ENCODE data around the gene ALDH3B1. TPM values are rescaled to one million over a fixed set of nuclear protein-coding genes. Genes with fewer than 3 reads are reported as not detected.

The ALDH3B1 gene
- total RNA-seq, 8 experiments from 2014 or later: 0.71 to 23.1 (median 3.4) TPM

DNA sequence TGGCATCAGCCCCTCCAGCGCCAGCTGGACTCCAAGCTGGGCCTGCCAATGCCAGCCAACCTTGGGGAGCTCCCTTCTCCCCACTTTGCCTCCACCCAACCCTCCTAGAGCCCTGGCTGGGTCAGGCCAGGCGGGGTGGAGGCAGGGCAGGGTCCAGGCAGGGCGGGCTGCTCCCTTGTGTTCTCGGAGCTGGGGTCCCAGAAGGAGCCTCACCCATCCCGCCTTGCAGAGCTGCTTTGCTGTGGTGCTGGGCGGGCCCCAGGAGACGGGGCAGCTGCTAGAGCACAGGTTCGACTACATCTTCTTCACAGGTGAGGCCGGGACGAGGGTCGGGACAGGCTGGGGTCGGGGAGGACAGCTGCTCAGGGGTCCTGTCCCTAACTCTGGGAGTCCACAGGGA lies 9.4 kb downstream of the ALDH3B1 start:
- no peak for ATAC-seq (replicated peaks in 6 of 8)
- peaks cover 19 to 29% of the 10 kb centered on the region in 2 donors for H3K4me1 ChIP-seq (replicated peaks in 1 of 2)
- H3K27ac ChIP-seq: no peak overlapping the region
- WGBS, 10 experiments: 78 to 80% methylated on average over 1 to 4 of the region's 12 CpGs; no CpG with 5 or more reads in 8 of the 10 experiments
- in situ Hi-C loops (cut with MboI; ENCODE audit: low pct_unique_long_range_greater_than_20kb in 2 of 9, low sequenced_read_pairs in 9 of 9, unreplicated experiment in 9 of 9): no loop called here
- H3K4me3 ChIP-seq: no peak overlapping the region

DNA sequence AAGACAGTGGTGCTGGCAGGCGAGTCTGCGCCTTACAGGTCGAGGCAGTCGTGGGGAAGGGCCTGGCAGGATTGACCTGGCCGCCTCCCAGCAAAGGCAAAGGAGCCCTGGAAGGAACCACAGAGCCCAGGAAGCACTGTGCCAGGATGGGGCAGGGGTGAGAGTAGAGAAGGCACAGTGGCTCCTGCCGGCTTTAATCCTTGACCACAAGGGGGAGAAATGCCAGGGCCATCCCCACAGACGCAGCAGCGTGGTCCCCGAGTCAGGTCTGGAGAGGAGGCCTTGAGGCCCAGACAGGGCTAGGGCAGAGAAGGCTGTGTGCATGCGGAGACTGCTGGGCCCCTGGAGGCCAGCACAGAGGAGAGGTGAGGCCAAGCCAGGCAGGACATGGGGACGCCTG lies 10.4 kb downstream of the ALDH3B1 start:
- Histone ChIP-seq H3K4me3 (no peak overlapping the region), H3K4me1 (replicated peaks in 1 of 2) (peaks cover 19 to 29% of the 10 kb centered on the region in 2 donors), H3K27ac (no peak overlapping the region)
- ATAC-seq (replicated peaks in 6 of 8): peak in 7 of 8 experiments; percentile 22 to 62 (median 47)
- WGBS, 10 experiments: 55 to 80% (median 68%) methylated on average over 1 to 9 of the region's 11 CpGs; no CpG with 5 or more reads in 4 of the 10 experiments
- in situ Hi-C loops (cut with MboI; ENCODE audit: low pct_unique_long_range_greater_than_20kb in 2 of 9, low sequenced_read_pairs in 9 of 9, unreplicated experiment in 9 of 9): no loop called here

DNA sequence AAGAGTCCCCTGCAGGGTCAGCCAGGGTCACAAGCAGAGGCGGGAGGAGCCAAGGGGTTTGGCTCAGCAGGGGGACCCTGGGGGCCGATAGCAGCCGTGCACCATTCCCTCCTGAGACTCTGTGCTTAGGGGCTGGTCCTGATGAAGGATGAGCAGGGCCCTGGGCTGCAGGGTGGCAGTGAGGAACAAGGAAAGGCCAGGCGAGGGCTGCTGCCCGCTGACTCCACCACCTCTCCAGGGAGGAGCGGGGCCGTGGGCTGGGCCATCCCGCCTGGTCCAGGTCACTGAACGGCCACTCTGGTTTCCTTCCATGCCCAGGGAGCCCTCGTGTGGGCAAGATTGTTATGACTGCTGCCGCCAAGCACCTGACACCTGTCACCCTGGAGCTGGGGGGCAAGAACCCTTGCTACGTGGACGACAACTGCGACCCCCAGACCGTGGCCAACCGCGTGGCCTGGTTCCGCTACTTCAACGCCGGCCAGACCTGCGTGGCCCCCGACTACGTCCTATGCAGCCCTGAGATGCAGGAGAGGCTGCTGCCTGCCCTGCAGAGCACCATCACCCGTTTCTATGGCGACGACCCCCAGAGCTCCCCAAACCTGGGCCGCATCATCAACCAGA lies 11.2 kb downstream of the ALDH3B1 start:
- Histone ChIP-seq H3K4me3 (no peak overlapping the region), H3K27ac (peak overlapping the region in 1 of 2 donors; percentile 52), H3K4me1 (replicated peaks in 1 of 2) (peaks cover 19 to 29% of the 10 kb centered on the region in 2 donors)
- peak in 7 of 8 experiments; percentile 5 to 60 (median 43) for ATAC-seq (replicated peaks in 6 of 8)
- in situ Hi-C loops (cut with MboI; ENCODE audit: low pct_unique_long_range_greater_than_20kb in 2 of 9, low sequenced_read_pairs in 9 of 9, unreplicated experiment in 9 of 9): no loop called here
- 33 to 100% (median 80%) methylated on average over 1 to 11 of the region's 27 CpGs; no CpG with 5 or more reads in 5 of the 10 experiments for WGBS, 10 experiments

DNA sequence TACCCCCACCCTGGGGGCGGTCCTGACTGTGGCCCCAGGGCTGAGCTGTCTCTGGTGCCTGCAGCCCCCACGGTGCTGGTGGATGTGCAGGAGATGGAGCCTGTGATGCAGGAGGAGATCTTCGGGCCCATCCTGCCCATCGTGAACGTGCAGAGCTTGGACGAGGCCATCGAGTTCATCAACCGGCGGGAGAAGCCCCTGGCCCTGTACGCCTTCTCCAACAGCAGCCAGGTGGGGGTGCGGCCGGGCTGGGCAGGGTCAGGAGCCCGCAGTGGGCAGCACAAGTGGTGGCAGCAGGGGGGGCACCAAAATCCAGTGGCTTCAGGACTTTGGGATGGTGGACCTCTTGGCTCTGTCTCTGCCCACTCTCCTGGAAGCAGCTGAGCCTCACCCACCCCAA lies 12.4 kb downstream of the ALDH3B1 start:
- H3K27ac ChIP-seq: no peak overlapping the region
- no peak overlapping the region for H3K4me3 ChIP-seq
- peaks cover 13 to 17% of the 10 kb centered on the region in 2 donors for H3K4me1 ChIP-seq (replicated peaks in 1 of 2)
- no peak for ATAC-seq (replicated peaks in 6 of 8)
- in situ Hi-C loops (cut with MboI; ENCODE audit: low pct_unique_long_range_greater_than_20kb in 2 of 9, low sequenced_read_pairs in 9 of 9, unreplicated experiment in 9 of 9): no loop called here
- WGBS, 10 experiments: 79% methylated on average over 4 of the region's 13 CpGs; no CpG with 5 or more reads in 9 of the 10 experiments

DNA sequence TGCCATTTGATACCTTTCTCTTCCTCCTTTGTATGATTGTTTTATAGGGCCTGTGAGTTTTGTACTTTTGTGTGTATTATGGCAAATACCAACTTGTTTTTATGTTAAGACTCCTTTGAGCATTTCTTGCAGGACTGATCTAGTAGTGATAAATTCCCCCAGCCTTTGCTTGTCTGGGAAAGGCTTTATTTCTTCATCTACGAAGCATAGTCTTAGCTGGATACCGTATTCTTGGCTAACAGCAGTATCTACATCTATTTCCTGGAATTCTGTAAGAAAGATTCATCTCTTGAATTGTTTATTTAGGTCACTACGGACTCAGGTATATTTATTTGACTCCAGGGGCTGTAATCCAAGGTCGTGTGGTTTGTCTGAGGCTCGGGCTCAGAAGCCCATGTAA lies 14.4 kb downstream of the ALDH3B1 start:
- no peak for ATAC-seq (replicated peaks in 6 of 8)
- 79 to 100% (median 94%) methylated on average over 2 to 3 of the region's 5 CpGs; no CpG with 5 or more reads in 2 of the 10 experiments for WGBS, 10 experiments
- in situ Hi-C loops (cut with MboI; ENCODE audit: low pct_unique_long_range_greater_than_20kb in 2 of 9, low sequenced_read_pairs in 9 of 9, unreplicated experiment in 9 of 9): no loop called here
- no peak overlapping the region for H3K4me3 ChIP-seq
- H3K4me1 ChIP-seq (replicated peaks in 1 of 2): peaks cover 17 to 19% of the 10 kb centered on the region in 2 donors
- H3K27ac ChIP-seq: no peak overlapping the region

DNA sequence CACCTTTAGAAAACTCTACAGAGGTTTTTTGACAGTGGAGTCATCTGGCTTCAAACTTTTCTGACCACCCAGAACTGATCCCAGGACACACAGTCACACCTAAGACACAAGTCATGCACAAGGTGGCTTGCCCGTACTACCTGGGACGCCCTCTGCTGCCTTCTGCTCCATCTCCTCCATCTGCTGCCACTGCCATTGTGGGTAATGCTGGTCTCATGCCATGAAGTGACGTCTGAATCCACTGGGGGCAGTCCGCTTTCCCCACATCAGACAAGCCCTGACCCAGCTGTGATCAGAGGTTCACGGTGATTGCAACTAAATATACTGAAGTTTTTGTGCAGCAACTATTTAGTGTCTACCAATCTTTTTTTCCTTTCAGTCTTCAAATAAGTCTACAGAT lies 14.9 kb downstream of the ALDH3B1 start:
- ATAC-seq (replicated peaks in 6 of 8): peak in 1 of 8 experiments; percentile 8
- no peak overlapping the region for H3K4me3 ChIP-seq
- H3K27ac ChIP-seq: no peak overlapping the region
- in situ Hi-C loops (cut with MboI; ENCODE audit: low pct_unique_long_range_greater_than_20kb in 2 of 9, low sequenced_read_pairs in 9 of 9, unreplicated experiment in 9 of 9): no loop called here
- 80 to 100% (median 94%) methylated on average over 1 to 5 of the region's 5 CpGs; no CpG with 5 or more reads in 3 of the 10 experiments for WGBS, 10 experiments
- H3K4me1 ChIP-seq (replicated peaks in 1 of 2): peaks cover 20 to 22% of the 10 kb centered on the region in 2 donors

DNA sequence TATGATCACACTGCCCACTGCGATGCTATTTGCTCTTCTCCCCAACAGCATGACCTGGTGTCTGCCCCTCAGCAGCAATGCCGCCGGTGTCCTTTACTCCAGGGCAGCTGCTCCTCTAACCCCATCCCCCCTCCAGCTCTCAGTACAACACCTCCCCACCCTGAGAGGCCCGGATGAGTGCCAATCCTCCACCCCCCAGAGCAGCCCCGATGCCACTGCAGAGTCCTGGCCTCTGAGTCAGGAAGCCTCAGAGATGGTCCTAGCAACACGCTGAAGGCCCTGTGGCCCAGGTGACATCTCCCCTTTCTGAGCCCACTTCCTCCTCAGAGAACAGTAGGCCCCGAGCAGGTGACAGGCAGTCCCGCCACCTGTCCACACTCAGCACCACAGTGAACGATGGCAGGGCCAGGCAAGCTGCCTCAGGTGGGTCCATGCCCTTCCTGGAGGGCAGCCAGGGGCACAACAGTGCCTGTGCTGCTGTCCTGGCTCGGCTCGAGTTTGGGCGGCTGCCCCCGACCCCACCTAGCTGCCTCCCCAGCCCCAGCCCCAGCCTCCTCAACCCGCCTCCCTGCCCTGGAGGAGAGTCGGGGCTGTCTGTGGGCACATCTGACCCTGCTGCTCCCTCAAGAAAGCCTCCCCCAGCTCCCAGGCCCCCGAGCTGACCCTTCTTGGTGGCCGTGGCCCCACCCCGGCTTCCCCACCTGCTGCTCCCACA lies 16.4 kb downstream of the ALDH3B1 start:
- no peak for ATAC-seq (replicated peaks in 6 of 8)
- H3K27ac ChIP-seq: no peak overlapping the region
- in situ Hi-C loops (cut with MboI; ENCODE audit: low pct_unique_long_range_greater_than_20kb in 2 of 9, low sequenced_read_pairs in 9 of 9, unreplicated experiment in 9 of 9): no loop called here
- H3K4me1 ChIP-seq (replicated peaks in 1 of 2): peaks cover 13 to 16% of the 10 kb centered on the region in 2 donors
- WGBS, 10 experiments: no CpG with 5 or more reads among the region's 18 CpGs
- no peak overlapping the region for H3K4me3 ChIP-seq

DNA sequence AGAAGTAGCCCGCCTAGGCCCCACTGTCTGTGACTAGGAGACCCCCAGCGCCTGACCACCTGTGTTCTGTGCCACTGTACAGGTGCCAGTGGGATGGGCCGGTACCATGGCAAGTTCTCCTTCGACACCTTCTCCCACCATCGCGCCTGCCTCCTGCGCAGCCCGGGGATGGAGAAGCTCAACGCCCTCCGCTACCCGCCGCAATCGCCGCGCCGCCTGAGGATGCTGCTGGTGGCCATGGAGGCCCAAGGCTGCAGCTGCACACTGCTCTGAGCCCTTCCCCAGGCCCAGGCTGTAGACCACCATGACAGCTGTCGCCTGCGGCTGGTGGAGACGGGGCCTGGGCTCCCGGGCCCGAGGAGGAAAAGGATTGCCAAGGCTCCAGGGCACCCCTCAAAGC lies 17.5 kb downstream of the ALDH3B1 start:
- no peak overlapping the region for H3K27ac ChIP-seq
- H3K4me1 ChIP-seq (replicated peaks in 1 of 2): peaks cover 14 to 19% of the 10 kb centered on the region in 2 donors
- no peak overlapping the region for H3K4me3 ChIP-seq
- in situ Hi-C loops (cut with MboI; ENCODE audit: low pct_unique_long_range_greater_than_20kb in 2 of 9, low sequenced_read_pairs in 9 of 9, unreplicated experiment in 9 of 9): no loop called here
- 85 to 100% (median 98%) methylated on average over 1 to 17 of the region's 21 CpGs; no CpG with 5 or more reads in 5 of the 10 experiments for WGBS, 10 experiments
- ATAC-seq (replicated peaks in 6 of 8): no peak

DNA sequence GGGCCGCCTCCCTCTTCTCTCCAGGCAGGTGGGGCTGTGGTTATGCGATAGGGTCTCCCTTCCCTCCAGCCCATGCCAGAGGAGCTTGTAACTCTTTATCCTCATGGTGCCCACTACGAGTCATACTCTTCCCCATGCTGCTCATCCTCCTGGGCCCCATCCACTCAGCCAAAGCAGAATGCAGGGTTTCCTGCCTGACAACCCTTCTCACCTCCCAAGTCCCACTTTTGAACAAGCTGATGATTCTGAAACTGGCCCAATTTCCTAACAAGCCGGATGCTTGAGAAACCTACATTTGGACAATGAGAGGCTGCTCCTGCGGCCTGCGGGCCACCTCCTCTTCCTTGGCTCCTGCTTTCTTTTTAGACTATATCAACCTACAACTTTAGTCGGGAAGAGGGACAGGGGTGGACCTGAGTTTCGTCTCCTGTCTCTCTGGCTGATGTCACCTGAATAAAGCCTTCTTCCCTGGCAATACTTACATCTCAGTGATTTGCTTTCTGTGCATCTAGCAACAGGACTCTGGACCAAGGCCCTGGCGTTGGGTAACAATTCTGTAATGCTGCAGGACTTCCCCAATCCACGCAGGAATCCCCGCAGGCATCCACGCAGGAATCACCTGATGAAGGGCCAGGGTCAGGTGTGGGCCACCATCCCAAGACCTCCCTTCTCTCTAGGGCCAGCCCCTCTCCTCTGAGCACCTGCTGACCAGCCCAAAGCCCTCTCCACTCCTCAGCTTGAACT lies 18.8 kb downstream of the ALDH3B1 start:
- Histone ChIP-seq H3K27ac (no peak overlapping the region), H3K4me3 (peak overlapping the region in 3 of 5 donors; percentile 60 to 95 (median 85)), H3K4me1 (replicated peaks in 1 of 2) (peaks cover 14 to 19% of the 10 kb centered on the region in 2 donors)
- 38 to 100% (median 85%) methylated on average over 1 to 6 of the region's 12 CpGs; no CpG with 5 or more reads in 3 of the 10 experiments for WGBS, 10 experiments
- in situ Hi-C loops (cut with MboI; ENCODE audit: low pct_unique_long_range_greater_than_20kb in 2 of 9, low sequenced_read_pairs in 9 of 9, unreplicated experiment in 9 of 9): no loop called here
- no peak for ATAC-seq (replicated peaks in 6 of 8)

DNA sequence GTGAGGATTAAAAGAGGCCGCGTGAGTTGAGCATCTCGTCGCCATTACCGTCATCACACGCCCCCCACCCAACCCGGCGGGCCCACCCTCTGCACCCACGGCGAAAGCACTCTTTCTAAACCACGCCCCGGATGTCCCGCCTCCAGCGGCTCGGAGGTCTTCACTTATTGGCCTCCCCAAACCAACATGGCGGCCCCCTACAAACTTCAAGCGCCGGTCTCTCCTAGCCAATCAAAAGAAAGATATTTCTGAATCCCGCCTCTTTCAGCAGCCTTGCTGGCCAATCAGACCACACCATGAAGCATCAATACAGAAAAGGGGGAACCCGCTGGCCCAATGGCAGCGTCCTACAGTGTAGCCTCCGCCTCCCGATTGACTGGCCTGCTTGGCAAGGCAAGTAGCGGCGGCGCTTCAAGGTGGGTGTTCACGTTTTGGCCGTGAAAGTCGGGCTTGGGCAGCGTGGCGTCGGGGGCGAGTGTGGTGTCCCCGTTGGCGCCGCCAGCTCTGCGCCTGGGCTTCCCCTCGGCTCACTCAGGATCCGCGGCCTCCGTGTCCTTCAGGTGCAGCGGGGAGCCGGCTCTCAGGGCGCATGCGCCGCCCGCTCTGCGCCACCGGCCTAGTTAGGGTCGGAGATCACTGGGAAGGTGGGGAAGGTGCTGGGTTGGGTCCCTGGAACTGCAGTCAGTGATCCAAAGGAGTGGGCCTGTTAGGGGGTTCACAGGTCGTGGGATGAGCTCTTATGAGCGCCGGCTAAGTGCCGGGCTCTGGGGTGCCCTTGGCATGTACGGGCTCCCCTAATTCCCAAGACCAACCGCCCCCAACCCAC lies 20.4 kb downstream of the ALDH3B1 start, which contains the start of gene NDUFS8:
Gene NDUFS8, plus strand, starts transcription at position 364 of the 826 bp plus-strand sequence. CDS start 1,471 bp downstream, outside the sequence.
- peak within 1 kb of the TSS; percentile 94 to 96 for H3K27ac ChIP-seq
- peak within 1 kb of the TSS; percentile 85 to 99 (median 95) for H3K4me3 ChIP-seq
- 0 to 10% (median 1%) methylated on average over 2 to 10 of the region's 56 CpGs; no CpG with 5 or more reads in 4 of the 10 experiments for WGBS, 10 experiments
- peaks cover 14 to 19% of the 10 kb centered on the region in 2 donors for H3K4me1 ChIP-seq (replicated peaks in 1 of 2)
- in situ Hi-C loops (cut with MboI; ENCODE audit: low pct_unique_long_range_greater_than_20kb in 2 of 9, low sequenced_read_pairs in 9 of 9, unreplicated experiment in 9 of 9): no loop called here
- peak; percentile 89 to 97 (median 95) for ATAC-seq (replicated peaks in 6 of 8)

DNA sequence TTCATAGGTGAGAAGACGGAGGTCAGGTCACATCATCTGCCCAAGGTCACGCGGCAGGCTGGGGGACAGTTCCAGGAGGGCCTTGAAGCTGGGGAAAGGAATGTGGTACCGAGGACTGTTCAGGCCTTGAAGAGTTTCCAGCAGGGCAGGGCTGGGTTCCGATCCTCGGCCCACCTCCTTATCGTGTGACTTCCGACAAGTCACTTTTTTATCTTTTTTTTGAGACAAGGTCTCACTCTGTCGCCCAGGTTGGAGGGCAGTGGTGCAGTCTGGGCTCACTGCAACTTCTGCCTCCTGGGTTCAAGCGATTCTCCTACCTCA lies 21.0 kb downstream of the ALDH3B1 start:
- Histone ChIP-seq H3K4me3 (peak overlapping the region; percentile 85 to 99 (median 95)), H3K27ac (peak overlapping the region; percentile 94 to 96), H3K4me1 (replicated peaks in 1 of 2) (peaks cover 14 to 19% of the 10 kb centered on the region in 2 donors)
- 0 to 57% (median 0%) methylated on average over 1 to 6 of the region's 10 CpGs; no CpG with 5 or more reads in 5 of the 10 experiments for WGBS, 10 experiments
- ATAC-seq (replicated peaks in 6 of 8): peak in 2 of 8 experiments; percentile 7 to 10
- in situ Hi-C loops (cut with MboI; ENCODE audit: low pct_unique_long_range_greater_than_20kb in 2 of 9, low sequenced_read_pairs in 9 of 9, unreplicated experiment in 9 of 9): no loop called here

DNA sequence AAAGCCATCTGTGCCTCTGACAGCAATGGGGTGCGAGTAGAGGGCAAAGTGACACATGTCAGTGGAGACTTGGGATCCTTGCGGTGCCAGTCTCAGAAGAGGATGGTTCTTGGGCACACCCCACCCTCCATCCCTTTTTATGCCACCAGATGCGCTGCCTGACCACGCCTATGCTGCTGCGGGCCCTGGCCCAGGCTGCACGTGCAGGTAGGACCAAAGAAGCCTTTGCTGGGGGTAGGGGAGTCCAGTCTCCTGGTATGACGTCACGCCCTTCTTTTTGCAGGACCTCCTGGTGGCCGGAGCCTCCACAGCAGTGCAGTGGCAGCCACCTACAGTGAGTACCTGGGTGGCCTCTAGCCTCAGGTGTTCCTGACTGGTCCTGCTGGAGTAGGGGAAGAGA lies 21.9 kb downstream of the ALDH3B1 start:
- ATAC-seq (replicated peaks in 6 of 8): no peak
- Histone ChIP-seq H3K4me1 (replicated peaks in 1 of 2) (peaks cover 14 to 19% of the 10 kb centered on the region in 2 donors), H3K4me3 (peak overlapping the region in 1 of 5 donors; percentile 99), H3K27ac (no peak overlapping the region)
- in situ Hi-C loops (cut with MboI; ENCODE audit: low pct_unique_long_range_greater_than_20kb in 2 of 9, low sequenced_read_pairs in 9 of 9, unreplicated experiment in 9 of 9): no loop called here
- WGBS, 10 experiments: 67 to 100% (median 88%) methylated on average over 1 to 7 of the region's 9 CpGs; no CpG with 5 or more reads in 4 of the 10 experiments
